Common myeloid progenitor, CD34-positive (primary cell): ENCODE results near the gene IL12RB2.
A peak's percentile ranks its signal among the peaks of the same experiment; 100 is the strongest.

Experiments
- CTCF ChIA-PET: fragments of 350-600 bp; sonication (Branson Sonifier 250); formaldehyde crosslinking; loops from one replicate; lab custom pipeline; 2021; ENCODE audit warnings: antibody characterized with exemption; lab: Charles Lee
- POLR2A ChIA-PET: fragments of 350-600 bp; sonication (Branson Sonifier 250); formaldehyde crosslinking; loops from one replicate; lab custom pipeline; 2021; ENCODE audit warnings: antibody characterized with exemption; lab: Charles Lee
- DNase-seq, 3 donors: peaks; one replicate each; pipeline versions ENCODE4 v3.0.0 to v3.0.0-alpha.2; 2013
- H3K27ac ChIP-seq, 2 experiments: 1 replicate in 1 of 2; 2 replicates in 1 of 2; pipeline ENCODE4 v1.7.0; 2013; ENCODE audit warnings: inconsistent platforms in 2 of 2, low read length in 2 of 2, mild to moderate bottlenecking in 2 of 2, low read depth in 1 of 2, moderate library complexity in 1 of 2; ENCODE audit not compliant: severe bottlenecking in 2 of 2, insufficient read depth in 1 of 2, poor library complexity in 1 of 2
- H3K27me3 ChIP-seq, 5 experiments: replicated peaks in 2 of 5; 1 replicate in 3 of 5; 2 replicates in 2 of 5; pipeline versions ENCODE4 v1.6.1 to v1.7.0; 2013; ENCODE audit warnings: low read length in 4 of 5, mild to moderate bottlenecking in 2 of 5, moderate library complexity in 2 of 5, inconsistent platforms in 1 of 5; ENCODE audit not compliant: insufficient read depth in 5 of 5, control insufficient read depth in 4 of 5
- H3K36me3 ChIP-seq, 4 experiments: 1 replicate in 2 of 4; 2 replicates in 2 of 4; pipeline versions ENCODE4 v1.6.1 to v1.7.0; 2013; ENCODE audit warnings: low read length in 3 of 4, control low read depth in 1 of 4, mild to moderate bottlenecking in 1 of 4; ENCODE audit not compliant: control insufficient read depth in 4 of 4, insufficient read depth in 4 of 4
- H3K4me1 ChIP-seq, 4 experiments: 1 replicate in 3 of 4; 2 replicates in 1 of 4; pipeline versions ENCODE4 v1.6.1 to v1.7.1; 2013; ENCODE audit warnings: low read length in 3 of 4, mild to moderate bottlenecking in 3 of 4, control low read depth in 1 of 4, inconsistent platforms in 1 of 4, moderate library complexity in 1 of 4; ENCODE audit not compliant: control insufficient read depth in 4 of 4, insufficient read depth in 4 of 4; ENCODE audit errors: control extremely low read depth in 1 of 4
- H3K4me3 ChIP-seq, 7 experiments: 1 replicate in 4 of 7; 2 replicates in 3 of 7; pipeline versions ENCODE4 v1.5.1 to v1.7.0; 2013; ENCODE audit warnings: mild to moderate bottlenecking in 7 of 7, low read length in 6 of 7, moderate library complexity in 6 of 7, inconsistent platforms in 2 of 7, low read depth in 2 of 7, control low read depth in 1 of 7; ENCODE audit not compliant: insufficient read depth in 4 of 7, control insufficient read depth in 1 of 7; ENCODE audit errors: extremely low read depth in 1 of 7
- H3K9me3 ChIP-seq, 5 experiments: 1 replicate in 4 of 5; 2 replicates in 1 of 5; pipeline versions ENCODE4 v1.6.1 to v1.7.1; 2013; ENCODE audit warnings: low read length in 4 of 5, mild to moderate bottlenecking in 2 of 5, inconsistent platforms in 1 of 5, low read depth in 1 of 5, moderate library complexity in 1 of 5; ENCODE audit not compliant: control insufficient read depth in 4 of 5, insufficient read depth in 2 of 5; ENCODE audit errors: control extremely low read depth in 1 of 5
- WGBS: methylation state at CpG from one replicate; pipeline ENCODE4 v1.1.5; 2013; ENCODE audit not compliant: insufficient coverage; 5-methylcytosine and 5-hydroxymethylcytosine counted together

The IL12RB2 gene

DNA sequence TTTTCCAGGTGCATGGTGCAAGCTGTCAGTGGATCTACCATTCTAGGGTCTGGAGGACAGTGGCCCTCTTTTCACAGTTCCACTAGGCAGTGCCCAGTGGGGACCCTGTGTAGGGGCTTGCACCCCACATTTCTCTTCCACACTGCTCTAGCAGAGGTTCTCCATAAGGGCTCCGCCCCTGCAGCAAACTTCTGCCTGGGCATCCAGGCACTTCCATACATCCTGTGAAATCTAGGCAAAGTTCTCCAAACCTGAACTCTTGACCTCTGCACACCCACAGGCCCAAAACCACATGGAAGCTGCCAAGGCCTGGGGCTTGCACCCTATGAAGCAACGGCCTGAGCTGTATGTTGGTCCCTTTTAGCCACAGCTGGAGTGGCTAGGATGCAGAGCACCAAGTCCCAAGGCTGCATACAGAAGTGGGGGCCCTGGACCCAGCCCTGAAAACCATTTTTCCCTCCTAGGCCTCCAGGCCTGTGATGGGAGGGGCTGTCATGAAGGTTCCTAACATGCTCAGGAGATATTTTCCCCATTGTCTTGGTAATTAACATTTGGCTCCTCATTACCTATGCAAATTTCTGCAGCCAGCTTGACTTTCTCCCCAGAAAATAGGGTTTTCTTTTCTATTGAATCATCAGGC lies 76.4 kb downstream of the IL12RB2 start:
- ChIA-PET CTCF (no interaction called here), POLR2A (no interaction called here)
- WGBS: 100% methylated on average over 1 of the region's 2 CpGs
- Histone ChIP-seq H3K9me3 (peaks cover 0 to 29% (median 17%) of the 10 kb centered on the region in 5 experiments), H3K36me3 (peaks cover 10 to 72% (median 39%) of the 10 kb centered on the region in 4 experiments), H3K4me3 (no peak overlapping the region), H3K27me3 (no peaks in the 10 kb centered on the region), H3K27ac (no peak overlapping the region), H3K4me1 (no peaks in the 10 kb centered on the region)
- no peak for DNase-seq

DNA sequence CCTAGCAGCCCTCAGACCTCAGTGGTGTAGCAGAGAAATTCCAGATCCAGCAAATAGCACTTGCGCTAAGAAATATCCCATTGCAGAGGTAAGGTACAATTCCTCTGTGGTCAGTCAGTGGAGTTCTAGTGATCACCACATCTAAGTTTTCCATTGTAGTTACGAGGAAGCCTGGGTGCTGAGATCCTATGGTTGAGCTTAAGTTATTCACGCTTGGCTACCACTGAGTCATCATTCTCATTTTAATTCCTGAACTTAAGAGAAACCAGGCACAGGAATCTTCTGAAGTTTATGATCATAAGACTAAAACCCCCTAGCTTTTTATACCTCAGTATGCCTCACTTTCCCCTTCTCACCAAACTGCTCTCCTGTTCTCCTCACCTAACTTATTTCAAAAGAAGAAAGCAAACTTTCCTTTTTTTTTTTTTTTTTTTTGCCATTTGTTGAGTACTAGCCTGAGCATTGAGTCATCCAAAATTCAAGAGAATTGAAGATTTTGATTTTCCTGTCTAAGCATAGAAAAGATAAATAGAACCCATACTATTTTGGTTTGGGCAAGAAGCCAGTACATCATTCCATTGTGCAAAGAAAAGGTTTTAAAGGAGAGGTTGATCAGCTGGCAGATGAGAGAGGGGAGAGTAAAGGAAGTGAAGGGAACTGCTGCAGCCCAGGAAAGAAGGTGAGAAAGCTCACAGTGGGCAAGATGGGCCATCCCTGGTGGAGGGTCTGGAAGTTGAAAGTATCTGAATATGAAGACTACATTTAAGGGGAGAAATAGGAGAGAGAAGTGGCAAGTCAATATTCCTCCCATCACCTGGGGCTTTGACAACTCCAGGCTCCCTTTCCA lies 82.6 kb downstream of the IL12RB2 start:
- no peaks in the 10 kb centered on the region for H3K27me3 ChIP-seq
- WGBS: 93% methylated on average over 2 of the region's 3 CpGs
- H3K27ac ChIP-seq: no peak overlapping the region
- H3K36me3 ChIP-seq: peaks cover 14 to 61% (median 24%) of the 10 kb centered on the region in 4 experiments
- H3K4me1 ChIP-seq: no peaks in the 10 kb centered on the region
- no peak overlapping the region for H3K4me3 ChIP-seq
- POLR2A ChIA-PET: no interaction called here
- no peak for DNase-seq
- H3K9me3 ChIP-seq: no peaks in the 10 kb centered on the region
- CTCF ChIA-PET: interaction anchor here (0.8 kb wide), 1 partner anchor 106 kb away, joined by 4 read pairs; no protein-coding TSS in a partner anchor

DNA sequence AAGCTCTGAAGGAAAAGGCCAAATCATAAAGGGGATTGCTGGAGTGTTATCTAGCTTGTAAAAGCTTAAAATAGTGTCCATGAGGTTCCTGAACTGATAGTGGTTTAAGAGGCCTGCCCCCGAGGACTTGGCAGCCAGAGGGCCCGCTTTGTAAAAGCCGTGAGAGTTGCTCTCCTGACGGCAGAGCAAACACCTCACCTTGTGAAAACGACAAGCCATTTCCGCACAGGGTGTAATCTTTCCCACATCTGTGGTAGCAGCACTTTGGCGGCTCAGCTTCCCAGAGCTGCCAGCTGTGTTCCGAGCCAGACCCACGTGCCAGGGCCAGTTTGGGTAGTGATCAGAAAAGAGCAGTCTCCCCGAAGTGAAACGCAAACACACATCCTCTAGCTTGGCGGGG lies 85.6 kb downstream of the IL12RB2 start:
- DNase-seq: peak in 1 of 3 donors; percentile 12

DNA sequence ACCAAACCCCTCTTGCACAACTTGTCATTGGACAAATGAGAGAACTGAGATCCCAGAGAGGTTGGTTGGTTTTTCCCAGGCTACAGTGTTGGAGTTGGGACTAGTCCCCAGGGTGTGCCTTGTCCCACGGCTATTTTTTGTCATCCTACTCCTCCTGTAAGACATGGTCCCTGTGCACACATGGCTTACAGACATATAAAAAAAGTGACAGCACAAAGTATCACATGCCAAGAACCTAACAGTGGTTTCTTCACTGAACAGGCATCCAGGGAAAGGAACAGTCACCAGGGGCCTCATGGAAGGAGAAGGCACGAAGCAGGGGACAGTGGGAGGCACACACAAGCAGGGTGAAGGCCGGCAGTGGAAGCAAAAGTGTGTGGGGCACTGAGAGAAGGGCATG lies 86.1 kb downstream of the IL12RB2 start:
- WGBS: 96% methylated on average over 3 of the region's 3 CpGs
- Histone ChIP-seq H3K27me3 (no peaks in the 10 kb centered on the region), H3K27ac (no peak overlapping the region), H3K9me3 (no peaks in the 10 kb centered on the region), H3K4me1 (no peaks in the 10 kb centered on the region), H3K36me3 (peaks cover 12 to 65% (median 39%) of the 10 kb centered on the region in 4 experiments), H3K4me3 (no peak overlapping the region)
- DNase-seq: no peak
- CTCF ChIA-PET: interaction anchor here (1.6 kb wide), 1 partner anchor 22 kb away, joined by 4 read pairs; no protein-coding TSS in a partner anchor
- POLR2A ChIA-PET: no interaction called here

More for the DNA sequence above, 85.6 kb downstream of the IL12RB2 start:
- Histone ChIP-seq H3K4me1 (no peaks in the 10 kb centered on the region), H3K4me3 (no peak overlapping the region), H3K36me3 (peaks cover 12 to 65% (median 38%) of the 10 kb centered on the region in 4 experiments), H3K27me3 (no peaks in the 10 kb centered on the region), H3K9me3 (no peaks in the 10 kb centered on the region), H3K27ac (no peak overlapping the region)
- WGBS: 93% methylated on average over 12 of the region's 12 CpGs
- POLR2A ChIA-PET: no interaction called here
- CTCF ChIA-PET: interaction anchor here (1.6 kb wide), 1 partner anchor 21 kb away, joined by 4 read pairs; no protein-coding TSS in a partner anchor

DNA sequence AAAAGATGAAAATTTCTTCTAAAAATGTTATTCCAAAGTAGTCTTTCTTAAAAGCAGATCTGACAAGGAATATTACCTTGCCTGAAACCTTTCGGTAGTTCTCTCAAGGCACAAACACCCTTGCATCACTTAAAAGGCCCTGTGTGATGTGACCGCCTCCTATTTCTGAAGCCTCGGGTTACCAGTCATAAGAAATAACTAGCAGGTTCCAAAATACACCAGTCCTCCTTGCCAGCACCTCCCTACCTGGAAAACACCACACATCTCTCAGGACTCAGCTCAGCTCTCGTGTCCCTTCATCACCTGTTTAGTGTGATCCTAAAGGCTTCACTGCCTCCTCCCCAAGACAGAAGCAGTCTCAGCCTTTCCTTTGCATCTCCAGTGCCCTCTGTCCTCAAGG lies 86.9 kb downstream of the IL12RB2 start:
- ChIA-PET POLR2A (no interaction called here), CTCF (no interaction called here)
- Histone ChIP-seq H3K9me3 (no peaks in the 10 kb centered on the region), H3K36me3 (peaks cover 12 to 69% (median 42%) of the 10 kb centered on the region in 4 experiments), H3K27me3 (no peaks in the 10 kb centered on the region), H3K27ac (no peak overlapping the region), H3K4me3 (no peak overlapping the region), H3K4me1 (no peaks in the 10 kb centered on the region)
- DNase-seq: no peak
- 100% methylated on average over 4 of the region's 4 CpGs for WGBS

DNA sequence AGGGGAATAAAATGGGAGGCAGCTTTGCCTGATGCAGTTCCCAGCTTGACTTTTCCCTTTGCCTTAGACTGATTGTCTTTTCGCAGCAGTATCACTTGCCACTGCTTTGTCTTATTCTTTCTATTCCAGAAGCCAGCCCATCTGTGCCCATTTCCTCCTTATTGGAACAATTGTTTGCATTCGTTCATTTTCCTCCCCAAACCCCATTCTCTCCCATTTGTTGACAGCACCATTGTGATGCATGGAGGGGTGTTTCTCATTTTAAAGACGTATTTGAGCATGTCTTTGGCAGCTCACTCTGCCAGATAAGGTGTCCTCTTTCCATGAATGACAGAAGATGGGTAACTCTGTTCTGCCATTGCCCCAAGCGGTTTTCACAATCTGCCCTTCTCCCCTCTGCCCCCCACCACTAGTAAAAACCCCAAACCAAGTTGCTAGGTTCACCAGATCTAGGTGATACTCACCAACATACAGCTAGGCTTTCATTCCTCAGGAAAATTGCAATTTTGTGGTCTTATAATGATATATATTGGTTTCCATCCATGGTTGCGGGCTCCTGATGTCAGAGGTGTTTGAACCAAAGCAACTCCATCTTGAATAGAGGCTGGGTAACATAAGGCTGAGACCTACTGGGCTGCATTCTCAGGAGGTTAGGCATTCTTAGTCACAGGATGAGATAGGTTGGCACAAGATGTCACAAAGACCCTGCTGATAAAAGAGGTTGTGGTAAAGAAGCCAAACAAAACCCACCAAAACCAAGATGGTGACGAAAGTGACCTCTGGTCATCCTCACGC lies 91.7 kb downstream of the IL12RB2 start:
- ChIA-PET POLR2A (no interaction called here), CTCF (interaction anchor here (0.6 to 0.9 kb wide), 2 partner anchors 9 to 45 kb away, joined by 3 to 4 read pairs; no protein-coding TSS in a partner anchor)
- no peaks in the 10 kb centered on the region for H3K4me1 ChIP-seq
- 50% methylated on average over 2 of the region's 7 CpGs for WGBS
- no peaks in the 10 kb centered on the region for H3K27me3 ChIP-seq
- no peak overlapping the region for H3K4me3 ChIP-seq
- no peaks in the 10 kb centered on the region for H3K9me3 ChIP-seq
- peaks cover 2 to 37% (median 24%) of the 10 kb centered on the region in 4 experiments for H3K36me3 ChIP-seq
- no peak overlapping the region for H3K27ac ChIP-seq
- DNase-seq: no peak
